A549 (cell line): Measurements from ENCODE around the gene CYP1A2.

ENCODE experiments used
- JUNB ChIP-seq: fragments of >200 bp; sonication (Bioruptor Twin); formaldehyde crosslinking; IDR thresholded peaks from 2 replicates; pipeline ENCODE4 v1.6.1; 2016
- POLR2A ChIP-seq: IDR thresholded peaks from 2 replicates; pipeline ENCODE4 v1.6.1; 2012; ENCODE audit warnings: mild to moderate bottlenecking, low read length
- TF ChIP-seq, protein P1 (sequence below): fragments of >200 bp; sonication (Bioruptor Twin); formaldehyde crosslinking; IDR thresholded peaks from 3 replicates; pipeline ENCODE4 v1.5.1; 2016

GRCh38 chr15:74723754-74724334 is 24.8 kb upstream of the CYP1A2 start:
- TF ChIP-seq, protein P1, sequence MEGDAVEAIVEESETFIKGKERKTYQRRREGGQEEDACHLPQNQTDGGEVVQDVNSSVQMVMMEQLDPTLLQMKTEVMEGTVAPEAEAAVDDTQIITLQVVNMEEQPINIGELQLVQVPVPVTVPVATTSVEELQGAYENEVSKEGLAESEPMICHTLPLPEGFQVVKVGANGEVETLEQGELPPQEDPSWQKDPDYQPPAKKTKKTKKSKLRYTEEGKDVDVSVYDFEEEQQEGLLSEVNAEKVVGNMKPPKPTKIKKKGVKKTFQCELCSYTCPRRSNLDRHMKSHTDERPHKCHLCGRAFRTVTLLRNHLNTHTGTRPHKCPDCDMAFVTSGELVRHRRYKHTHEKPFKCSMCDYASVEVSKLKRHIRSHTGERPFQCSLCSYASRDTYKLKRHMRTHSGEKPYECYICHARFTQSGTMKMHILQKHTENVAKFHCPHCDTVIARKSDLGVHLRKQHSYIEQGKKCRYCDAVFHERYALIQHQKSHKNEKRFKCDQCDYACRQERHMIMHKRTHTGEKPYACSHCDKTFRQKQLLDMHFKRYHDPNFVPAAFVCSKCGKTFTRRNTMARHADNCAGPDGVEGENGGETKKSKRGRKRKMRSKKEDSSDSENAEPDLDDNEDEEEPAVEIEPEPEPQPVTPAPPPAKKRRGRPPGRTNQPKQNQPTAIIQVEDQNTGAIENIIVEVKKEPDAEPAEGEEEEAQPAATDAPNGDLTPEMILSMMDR: no peak
- TF ChIP-seq POLR2A (no peak), JUNB (no peak)
